IMR-90 (cell line): ENCODE results near the gene SEMA4A. TPM values are rescaled to one million over a fixed set of nuclear protein-coding genes. Genes with fewer than 3 reads are reported as not detected.
A peak's percentile ranks its signal among the peaks of the same experiment; 100 is the strongest.

Experiments
- ATAC-seq: fragments of 200-7000 bp; cut with Tn5 transposase; 2 replicates; pipeline ENCODE4 v1.9.1; 2020; ENCODE audit warnings: low read depth, mild to moderate bottlenecking, moderate library complexity
- BruUV-seq: library from RNA; stranded (reverse); fragments of 400-500 nt; replicated peaks from 2 replicates; lab custom pipeline; 2021; lab: Mats Ljungman, UMichigan
- CTCF ChIA-PET: fragments of 300-600 bp; formaldehyde crosslinking; extraction: SDS; loops from one replicate; lab custom pipeline; 2021; ENCODE audit warnings: antibody characterized with exemption; lab: Yijun Ruan, JAX
- POLR2A ChIA-PET: fragments of 300-600 bp; sonication (Branson Sonifier 250); formaldehyde crosslinking; loops from one replicate; lab custom pipeline; 2022; ENCODE audit warnings: antibody characterized with exemption; ENCODE audit not compliant: unreplicated experiment; lab: Charles Lee
- DNase-seq: peaks from one replicate; pipeline ENCODE4 v3.0.0; 2013
- H2AFZ ChIP-seq: replicated peaks from 2 replicates; pipeline ENCODE3; 2013; ENCODE audit warnings: low read length, mild to moderate bottlenecking; ENCODE audit not compliant: poor library complexity
- H2AK5ac ChIP-seq: 2 replicates; pipeline ENCODE4 v1.6.1; 2013; ENCODE audit warnings: low read depth, low read length, inconsistent platforms
- H2AK9ac ChIP-seq: replicated peaks from 2 replicates; pipeline ENCODE3; 2013; ENCODE audit warnings: mild to moderate bottlenecking, low read depth, low read length, moderate library complexity; ENCODE audit not compliant: poor library complexity
- H2BK120ac ChIP-seq: 2 replicates; pipeline ENCODE4 v1.6.1; 2013; ENCODE audit warnings: low read depth, low read length, inconsistent platforms
- H2BK15ac ChIP-seq: 3 replicates; pipeline ENCODE4 v1.6.1; 2013; ENCODE audit warnings: low read depth, low read length, inconsistent platforms
- H2BK20ac ChIP-seq: 2 replicates; pipeline ENCODE4 v1.6.1; 2013; ENCODE audit warnings: low read depth, mild to moderate bottlenecking, inconsistent platforms, low read length, moderate library complexity
- H2BK5ac ChIP-seq: 2 replicates; pipeline ENCODE4 v1.6.1; 2013; ENCODE audit warnings: mild to moderate bottlenecking, low read depth, low read length, inconsistent platforms; ENCODE audit not compliant: poor library complexity, severe bottlenecking
- H3K14ac ChIP-seq: replicated peaks from 2 replicates; pipeline ENCODE4 v1.6.1; 2013; ENCODE audit warnings: low read depth, low read length, inconsistent platforms
- H3K18ac ChIP-seq: 2 replicates; pipeline ENCODE4 v1.6.1; 2013; ENCODE audit warnings: low read depth, low read length, control low read depth
- H3K23ac ChIP-seq: 2 replicates; pipeline ENCODE4 v1.6.1; 2013; ENCODE audit warnings: low read depth, low read length, inconsistent platforms
- H3K27ac ChIP-seq: 2 replicates; pipeline ENCODE4 v1.5.1; 2013; ENCODE audit warnings: mild to moderate bottlenecking, control low read depth, low read length; ENCODE audit not compliant: insufficient read depth
- H3K27me3 ChIP-seq: 2 replicates; pipeline ENCODE4 v1.6.1; 2013; ENCODE audit warnings: low read length; ENCODE audit not compliant: control insufficient read depth, insufficient read depth
- H3K36me3 ChIP-seq: 2 replicates; pipeline ENCODE4 v1.6.1; 2013; ENCODE audit warnings: low read length, mixed read lengths; ENCODE audit not compliant: control insufficient read depth, insufficient read depth
- H3K4ac ChIP-seq: 2 replicates; pipeline ENCODE4 v1.6.1; 2013; ENCODE audit warnings: low read depth, low read length, inconsistent platforms
- H3K4me1 ChIP-seq: 2 replicates; pipeline ENCODE4 v1.6.1; 2013; ENCODE audit warnings: low read length, mixed read lengths; ENCODE audit not compliant: control insufficient read depth, insufficient read depth
- H3K4me2 ChIP-seq: 2 replicates; pipeline ENCODE4 v1.6.1; 2013; ENCODE audit warnings: low read depth, mild to moderate bottlenecking, control low read depth, low read length, moderate library complexity
- H3K4me3 ChIP-seq: 2 replicates; pipeline ENCODE4 v1.5.1; 2013; ENCODE audit warnings: low read depth, mild to moderate bottlenecking, control low read depth, low read length, moderate library complexity; ENCODE audit not compliant: insufficient read depth
- H3K56ac ChIP-seq: 2 replicates; pipeline ENCODE4 v1.6.1; 2013; ENCODE audit warnings: low read length, inconsistent platforms; ENCODE audit not compliant: insufficient read depth; ENCODE audit errors: extremely low read depth
- H3K79me1 ChIP-seq, 2 experiments: 2 replicates each; pipeline ENCODE4 v1.6.1; 2013; ENCODE audit warnings: low read length in 2 of 2, inconsistent platforms in 1 of 2, low read depth in 1 of 2
- H3K9ac ChIP-seq: 2 replicates; pipeline ENCODE4 v1.6.1; 2013; ENCODE audit warnings: low read depth, low read length, control low read depth
- H3K9me1 ChIP-seq: 2 replicates; pipeline ENCODE4 v1.6.1; 2013; ENCODE audit warnings: low read length, inconsistent platforms; ENCODE audit not compliant: insufficient read depth
- H3K9me3 ChIP-seq: 2 replicates; pipeline ENCODE4 v1.6.1; 2013; ENCODE audit warnings: low read length; ENCODE audit not compliant: control insufficient read depth, insufficient read depth
- H4K20me1 ChIP-seq: 2 replicates; pipeline ENCODE4 v1.6.1; 2013; ENCODE audit warnings: low read length, inconsistent platforms; ENCODE audit not compliant: insufficient read depth
- H4K5ac ChIP-seq: 2 replicates; pipeline ENCODE4 v1.6.1; 2013; ENCODE audit warnings: mild to moderate bottlenecking, low read depth, low read length, control low read depth
- H4K8ac ChIP-seq, 2 experiments: 2 replicates each; pipeline ENCODE4 v1.6.1; 2013; ENCODE audit warnings: low read depth in 2 of 2, low read length in 2 of 2, control low read depth in 1 of 2, inconsistent platforms in 1 of 2
- H4K91ac ChIP-seq: 2 replicates; pipeline ENCODE4 v1.6.1; 2013; ENCODE audit warnings: low read depth, low read length, inconsistent platforms; ENCODE audit not compliant: insufficient read depth
- MAZ ChIP-seq: IDR thresholded peaks from 2 replicates; pipeline ENCODE4 v1.6.1; 2012; ENCODE audit warnings: low read depth, mild to moderate bottlenecking, low read length, improper control_type of control experiment, moderate library complexity, borderline replicate concordance
- RAD21 ChIP-seq: IDR thresholded peaks from 2 replicates; pipeline ENCODE4 v1.6.1; 2012; ENCODE audit warnings: low read length, improper control_type of control experiment
- RCOR1 ChIP-seq: IDR thresholded peaks from 2 replicates; pipeline ENCODE4 v1.6.1; 2012; ENCODE audit warnings: mild to moderate bottlenecking, low read length, improper control_type of control experiment; ENCODE audit not compliant: insufficient replicate concordance
- WGBS, 2 experiments: methylation state at CpG; one replicate each; pipeline versions ENCODE4 v1.1.5 to v1.1.7; 2013; ENCODE audit warnings: missing lambda C conversion rate in 2 of 2; ENCODE audit not compliant: insufficient read length in 1 of 2; ENCODE audit errors: extremely low coverage in 2 of 2; 5-methylcytosine and 5-hydroxymethylcytosine counted together
- dilution Hi-C: fragments of 300-500 bp; cut with HindIII; formaldehyde crosslinking; loops from one replicate; pipeline ENCODE4 v1.14.3; 2018; ENCODE audit warnings: low sequenced_read_pairs; ENCODE audit not compliant: unreplicated experiment
- in situ Hi-C: fragments of 300-500 bp; cut with MboI; formaldehyde crosslinking; loops from 3 replicates; pipeline ENCODE4 v1.14.3; 2019; ENCODE audit warnings: low sequenced_read_pairs, inconsistent platforms, mixed read lengths
- intact Hi-C: fragments of 100-400 bp; cut with micrococcal nuclease; formaldehyde crosslinking; loops from 2 replicates; pipeline ENCODE4 v1.10.0; 2022
- polyA plus RNA-seq, 3 experiments: library from polyadenylated mRNA; depleted of rRNA; stranded (reverse); fragments of >200 nt; gene quantifications; 2 replicates each; pipeline ENCODE4 v1.2.3, GENCODE V29; 2012; ENCODE audit warnings: low replicate concordance in 1 of 3
- total RNA-seq: library from RNA; depleted of rRNA; stranded (reverse); fragments of >200 nt; gene quantifications from 2 replicates; pipeline ENCODE4 v1.2.3, GENCODE V29; 2012

Gene SEMA4A
- total and polyA plus RNA-seq, 2 of the 4 experiments (the other 2 are of a cell fraction) = 0.18 to 0.86 TPM

- in situ Hi-C loops (no loop called here), dilution Hi-C loops (no loop called here), intact Hi-C loops (no loop called here)
- H3K36me3 ChIP-seq = no peaks in the 10 kb centered on the region
- H3K14ac ChIP-seq = no peak overlapping the region
- H3K9me1 ChIP-seq = peaks cover 7% of the 10 kb centered on the region; the same call in 1 of the 2 replicates
- POLR2A ChIA-PET = no interaction called here
- no peak overlapping the region for H2BK5ac ChIP-seq
- no peak overlapping the region for H4K5ac ChIP-seq
- ATAC-seq (no peak), DNase-seq (no peak)
- H2AK5ac ChIP-seq = no peak overlapping the region; the same call in 1 of the 2 replicates
- H2AK9ac ChIP-seq = peak overlapping the region; percentile 31
- BruUV-seq = no TSS peak
- TF ChIP-seq RAD21 (no peak), MAZ (no peak), RCOR1 (peak; percentile 33)
- H3K4me1 ChIP-seq = peaks cover 18% of the 10 kb centered on the region
- peaks cover 10 to 47% of the 10 kb centered on the region in 2 experiments for H3K79me1 ChIP-seq
- no peak overlapping the region for H3K4me2 ChIP-seq
- H3K9ac ChIP-seq = no peak overlapping the region
- H3K23ac ChIP-seq = no peak overlapping the region
- no peak overlapping the region for H2BK20ac ChIP-seq
- no peak overlapping the region for H3K18ac ChIP-seq
- no peak overlapping the region for H2BK15ac ChIP-seq
- no peak overlapping the region for H3K27ac ChIP-seq
- no peak overlapping the region for H4K8ac ChIP-seq
- no peaks in the 10 kb centered on the region for H3K9me3 ChIP-seq
- no CpG with 5 or more reads among the region's 4 CpGs for WGBS, 2 experiments
- H3K27me3 ChIP-seq = no peaks in the 10 kb centered on the region
- H2BK120ac ChIP-seq = no peak overlapping the region
- peaks cover 19% of the 10 kb centered on the region for H4K20me1 ChIP-seq
- no peak overlapping the region for H3K56ac ChIP-seq
- peak overlapping the region; percentile 1; the same call in 1 of the 2 replicates for H3K4ac ChIP-seq
- H3K4me3 ChIP-seq = no peak overlapping the region
- no peak overlapping the region for H4K91ac ChIP-seq
- CTCF ChIA-PET = no interaction called here
- no peak overlapping the region for H2AFZ ChIP-seq
Observed at GRCh38 chr1:156111355-156111962, 41.9 kb upstream of the SEMA4A start.
